Mesothelial cell of epicardium (in vitro differentiated cells): ENCODE measurements around the gene BPNT1. TPM values are rescaled to one million over a fixed set of nuclear protein-coding genes. Genes with fewer than 3 reads are reported as not detected.
A peak's percentile ranks its signal among the peaks of the same experiment; 100 is the strongest.

Source experiments
- DNase-seq, 2 experiments: peaks; one replicate each; pipeline ENCODE4 v3.0.0; 2021; ENCODE audit warnings: low spot score in 2 of 2; ENCODE audit not compliant: unreplicated experiment in 2 of 2
- H3K27ac Mint-ChIP-seq: 2 replicates; pipeline ENCODE4 v1.8.0; 2021; ENCODE audit warnings: mixed read lengths
- H3K27me3 Mint-ChIP-seq: 2 replicates; pipeline ENCODE4 v1.8.0; 2021; ENCODE audit warnings: low read depth, mixed read lengths
- H3K36me3 Mint-ChIP-seq: 2 replicates; pipeline ENCODE4 v1.8.0; 2021; ENCODE audit warnings: mixed read lengths
- H3K4me1 Mint-ChIP-seq: 2 replicates; pipeline ENCODE4 v1.8.0; 2021; ENCODE audit warnings: mixed read lengths
- H3K4me3 Mint-ChIP-seq: 2 replicates; pipeline ENCODE4 v1.8.0; 2021; ENCODE audit warnings: mild to moderate bottlenecking, moderate library complexity, mixed read lengths
- H3K9me3 Mint-ChIP-seq: 2 replicates; pipeline ENCODE4 v1.8.0; 2021; ENCODE audit warnings: mixed read lengths
- total RNA-seq: library from RNA; stranded (reverse); gene quantifications from 3 replicates; pipeline ENCODE4 v1.2.1, GENCODE V29; 2021
- TF ChIP-seq, protein P1 (sequence below): fragments of 200-600 bp; sonication (generic); IDR thresholded peaks from one replicate; pipeline ENCODE4 v1.5.0; 2021; ENCODE audit warnings: antibody characterized with exemption; ENCODE audit not compliant: unreplicated experiment

BPNT1 gene
- total RNA-seq, 1 donor from 2014 or later = 23.9 TPM

GRCh38 chr1:220032911-220033310 lies 56.7 kb downstream of the BPNT1 start:
- H3K36me3 Mint-ChIP-seq = peaks cover 27% of the 10 kb centered on the region
- H3K27ac Mint-ChIP-seq = no peak overlapping the region
- TF ChIP-seq, protein P1, sequence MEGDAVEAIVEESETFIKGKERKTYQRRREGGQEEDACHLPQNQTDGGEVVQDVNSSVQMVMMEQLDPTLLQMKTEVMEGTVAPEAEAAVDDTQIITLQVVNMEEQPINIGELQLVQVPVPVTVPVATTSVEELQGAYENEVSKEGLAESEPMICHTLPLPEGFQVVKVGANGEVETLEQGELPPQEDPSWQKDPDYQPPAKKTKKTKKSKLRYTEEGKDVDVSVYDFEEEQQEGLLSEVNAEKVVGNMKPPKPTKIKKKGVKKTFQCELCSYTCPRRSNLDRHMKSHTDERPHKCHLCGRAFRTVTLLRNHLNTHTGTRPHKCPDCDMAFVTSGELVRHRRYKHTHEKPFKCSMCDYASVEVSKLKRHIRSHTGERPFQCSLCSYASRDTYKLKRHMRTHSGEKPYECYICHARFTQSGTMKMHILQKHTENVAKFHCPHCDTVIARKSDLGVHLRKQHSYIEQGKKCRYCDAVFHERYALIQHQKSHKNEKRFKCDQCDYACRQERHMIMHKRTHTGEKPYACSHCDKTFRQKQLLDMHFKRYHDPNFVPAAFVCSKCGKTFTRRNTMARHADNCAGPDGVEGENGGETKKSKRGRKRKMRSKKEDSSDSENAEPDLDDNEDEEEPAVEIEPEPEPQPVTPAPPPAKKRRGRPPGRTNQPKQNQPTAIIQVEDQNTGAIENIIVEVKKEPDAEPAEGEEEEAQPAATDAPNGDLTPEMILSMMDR = no peak
- H3K4me1 Mint-ChIP-seq = no peaks in the 10 kb centered on the region
- H3K4me3 Mint-ChIP-seq = no peak overlapping the region
- no peak for DNase-seq
- H3K9me3 Mint-ChIP-seq = no peaks in the 10 kb centered on the region
- no peaks in the 10 kb centered on the region for H3K27me3 Mint-ChIP-seq

DNA sequence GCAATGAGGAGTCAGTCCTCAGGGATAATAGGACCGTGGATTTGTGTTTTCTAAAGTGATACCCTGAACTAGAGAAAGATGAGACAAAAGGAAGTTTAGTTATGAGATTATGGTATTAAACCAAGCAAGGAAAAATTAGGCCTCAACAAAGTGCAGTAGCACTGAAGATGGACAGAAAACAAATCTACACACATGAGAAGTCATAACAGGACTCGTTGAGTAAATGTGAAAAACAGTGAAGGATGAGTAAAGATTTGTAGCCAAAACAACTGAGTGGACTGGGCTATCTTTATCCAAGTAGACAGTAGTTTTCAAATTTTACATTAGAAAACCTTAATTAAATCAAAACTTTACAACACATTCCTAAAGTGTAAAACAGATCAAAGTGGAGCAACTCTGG lies 58.3 kb downstream of the BPNT1 start:
- no peak overlapping the region for H3K4me3 Mint-ChIP-seq
- H3K27ac Mint-ChIP-seq = no peak overlapping the region
- no peak for DNase-seq
- no peaks in the 10 kb centered on the region for H3K27me3 Mint-ChIP-seq
- TF ChIP-seq, protein P1 = no peak
- peaks cover 17% of the 10 kb centered on the region for H3K36me3 Mint-ChIP-seq
- no peaks in the 10 kb centered on the region for H3K4me1 Mint-ChIP-seq
- no peaks in the 10 kb centered on the region for H3K9me3 Mint-ChIP-seq

GRCh38 chr1:220028346-220028895 lies 61.2 kb downstream of the BPNT1 start:
- no peaks in the 10 kb centered on the region for H3K27me3 Mint-ChIP-seq
- H3K4me1 Mint-ChIP-seq = no peaks in the 10 kb centered on the region
- DNase-seq = no peak
- H3K9me3 Mint-ChIP-seq = no peaks in the 10 kb centered on the region
- H3K27ac Mint-ChIP-seq = no peak overlapping the region
- H3K36me3 Mint-ChIP-seq = peaks cover 27% of the 10 kb centered on the region
- TF ChIP-seq, protein P1 = no peak
- no peak overlapping the region for H3K4me3 Mint-ChIP-seq

GRCh38 chr1:220019071-220019470 lies 70.5 kb downstream of the BPNT1 start:
- H3K4me3 Mint-ChIP-seq = no peak overlapping the region
- no peak overlapping the region for H3K27ac Mint-ChIP-seq
- H3K9me3 Mint-ChIP-seq = no peaks in the 10 kb centered on the region
- DNase-seq = no peak
- no peaks in the 10 kb centered on the region for H3K4me1 Mint-ChIP-seq
- no peaks in the 10 kb centered on the region for H3K27me3 Mint-ChIP-seq
- TF ChIP-seq, protein P1 = no peak
- H3K36me3 Mint-ChIP-seq = peaks cover 36% of the 10 kb centered on the region

GRCh38 chr1:220013497-220013896 lies 76.1 kb downstream of the BPNT1 start:
- DNase-seq = no peak
- Mint-ChIP-seq H3K9me3 (no peaks in the 10 kb centered on the region), H3K27me3 (no peaks in the 10 kb centered on the region), H3K36me3 (peaks cover 27% of the 10 kb centered on the region), H3K4me1 (no peaks in the 10 kb centered on the region), H3K4me3 (no peak overlapping the region), H3K27ac (no peak overlapping the region)
- TF ChIP-seq, protein P1 = no peak

GRCh38 chr1:220012259-220012658 lies 77.3 kb downstream of the BPNT1 start:
- Mint-ChIP-seq H3K4me3 (no peak overlapping the region), H3K27me3 (no peaks in the 10 kb centered on the region), H3K4me1 (no peaks in the 10 kb centered on the region), H3K9me3 (no peaks in the 10 kb centered on the region), H3K27ac (peak overlapping the region; percentile 5), H3K36me3 (peaks cover 26% of the 10 kb centered on the region)
- no peak for DNase-seq
- TF ChIP-seq, protein P1 = no peak
